SK-N-SH (cell line): ENCODE measurements around the gene PROKR1. TPM values are rescaled to one million over a fixed set of nuclear protein-coding genes. Genes with fewer than 3 reads are reported as not detected.

Source experiments
- CTCF ChIA-PET: fragments of 300-600, 350-600 bp; formaldehyde crosslinking; extraction: SDS; loops from one replicate; lab custom pipeline; 2021; lab: Yijun Ruan, JAX
- POLR2A ChIA-PET: fragments of 350-600 bp; sonication (Branson Sonifier 250); formaldehyde crosslinking; extraction: SDS; loops from one replicate; lab custom pipeline; 2020; ENCODE audit warnings: antibody characterized with exemption, inconsistent platforms; lab: Yijun Ruan, JAX
- DNase-seq: peaks from one replicate; pipeline ENCODE4 v3.0.0; 2012
- H2AFZ ChIP-seq: fragments of 200-600 bp; sonication (generic); 2 replicates; pipeline ENCODE4 v1.8.1; 2016; ENCODE audit warnings: antibody characterized with exemption, mild to moderate bottlenecking, low read depth
- H3F3A ChIP-seq: fragments of 200-600 bp; sonication (generic); replicated peaks from 2 replicates; pipeline ENCODE3; 2016; ENCODE audit warnings: antibody characterized with exemption, mild to moderate bottlenecking; ENCODE audit not compliant: insufficient read depth
- H3K27ac ChIP-seq, 2 experiments: fragments of 200-500 bp in 1 of 2; fragments of 200-600 bp in 1 of 2; sonication (Bioruptor generic) in 1 of 2; sonication (generic), shearing (Covaris generic) in 1 of 2; 2 replicates each; pipeline versions ENCODE4 v1.5.1 to v1.6.1; 2014 to 2016; ENCODE audit warnings: low read depth in 2 of 2, inconsistent platforms in 1 of 2, low read length in 1 of 2, mild to moderate bottlenecking in 1 of 2, mixed read lengths in 1 of 2
- H3K27me3 ChIP-seq: fragments of 200-600 bp; sonication (generic), shearing (Covaris generic); 2 replicates; pipeline ENCODE4 v1.6.1; 2016; ENCODE audit warnings: mixed run types; ENCODE audit not compliant: insufficient read depth
- H3K36me3 ChIP-seq, 2 experiments: fragments of 200-500 bp in 1 of 2; fragments of 200-600 bp in 1 of 2; sonication (Bioruptor generic) in 1 of 2; sonication (generic) in 1 of 2; replicated peaks in 1 of 2; 2 replicates each; pipeline versions ENCODE3 to v1.5.1; 2014 to 2016; ENCODE audit warnings: low read length in 1 of 2, mild to moderate bottlenecking in 1 of 2; ENCODE audit not compliant: insufficient read depth in 2 of 2, control insufficient read depth in 1 of 2
- H3K4me1 ChIP-seq, 2 experiments: fragments of 200-500 bp in 1 of 2; fragments of 200-600 bp in 1 of 2; sonication (Bioruptor generic) in 1 of 2; sonication (generic), shearing (Covaris generic) in 1 of 2; 2 replicates each; pipeline versions ENCODE4 v1.5.1 to v1.6.1; 2014 to 2016; ENCODE audit warnings: low read depth in 1 of 2, low read length in 1 of 2, mixed run types in 1 of 2; ENCODE audit not compliant: insufficient read depth in 2 of 2, control insufficient read depth in 1 of 2
- H3K4me2 ChIP-seq: fragments of 200-600 bp; sonication (generic), shearing (Covaris generic); 2 replicates; pipeline ENCODE4 v1.6.1; 2017; ENCODE audit warnings: mixed run types
- H3K4me3 ChIP-seq, 2 experiments: fragments of 200-500 bp in 1 of 2; fragments of 200-600 bp in 1 of 2; sonication (Bioruptor generic) in 1 of 2; sonication (generic), shearing (Covaris generic) in 1 of 2; 2 replicates each; pipeline versions ENCODE4 v1.5.1 to v1.8.1; 2014 to 2016; ENCODE audit warnings: low read depth in 2 of 2, inconsistent platforms in 1 of 2, low read length in 1 of 2, mild to moderate bottlenecking in 1 of 2, mixed read lengths in 1 of 2, moderate library complexity in 1 of 2
- H3K79me2 ChIP-seq: fragments of 200-600 bp; sonication (generic); 2 replicates; pipeline ENCODE4 v1.8.1; 2017; ENCODE audit warnings: mild to moderate bottlenecking; ENCODE audit not compliant: insufficient read depth
- H3K9ac ChIP-seq: fragments of 200-600 bp; sonication (generic); 2 replicates; pipeline ENCODE4 v1.6.1; 2017; ENCODE audit warnings: mixed run types
- H3K9me2 ChIP-seq: fragments of 200-600 bp; sonication (generic); 2 replicates; pipeline ENCODE4 v1.6.1; 2017; ENCODE audit warnings: mixed run types
- H3K9me3 ChIP-seq: fragments of 200-600 bp; sonication (generic); 2 replicates; pipeline ENCODE4 v1.6.1; 2017; ENCODE audit warnings: mixed run types, mild to moderate bottlenecking, moderate library complexity
- H4K20me1 ChIP-seq: fragments of 200-600 bp; sonication (generic); 2 replicates; pipeline ENCODE4 v1.6.1; 2017; ENCODE audit warnings: mild to moderate bottlenecking, mixed run types; ENCODE audit not compliant: insufficient read depth
- ELF1 ChIP-seq: IDR thresholded peaks from 2 replicates; pipeline ENCODE4 v1.4.0; 2012
- EP300 ChIP-seq, 2 experiments: IDR thresholded peaks; 2 replicates each; pipeline versions ENCODE4 v1.4.0 to v1.6.1; 2012; ENCODE audit warnings: borderline replicate concordance in 1 of 2, low read depth in 1 of 2, low read length in 1 of 2
- FOXJ3 ChIP-seq: sonication (generic); formaldehyde crosslinking; IDR thresholded peaks from 2 replicates; pipeline ENCODE4 v1.5.1; 2020; ENCODE audit warnings: mild to moderate bottlenecking, missing genetic modification reagents
- GABPA ChIP-seq: IDR thresholded peaks from 2 replicates; pipeline ENCODE4 v1.4.0; 2012; ENCODE audit warnings: low read depth, mild to moderate bottlenecking
- GATA2 ChIP-seq: sonication (generic); formaldehyde crosslinking; IDR thresholded peaks from 2 replicates; pipeline ENCODE4 v1.5.0; 2020; ENCODE audit warnings: mild to moderate bottlenecking, missing genetic modification reagents
- IRF3 ChIP-seq: fragments of 150-350 bp; IDR thresholded peaks from 2 replicates; pipeline ENCODE4 v1.6.1; 2016; ENCODE audit warnings: mild to moderate bottlenecking, low read depth, low read length
- JUND ChIP-seq: IDR thresholded peaks from 2 replicates; pipeline ENCODE4 v1.4.0; 2012
- NRF1 ChIP-seq: IDR thresholded peaks from 2 replicates; pipeline ENCODE4 v1.6.1; 2012; ENCODE audit warnings: low read depth, mild to moderate bottlenecking, low read length
- PBX3 ChIP-seq: IDR thresholded peaks from 2 replicates; pipeline ENCODE4; 2012
- RCOR1 ChIP-seq: fragments of 150-350 bp; IDR thresholded peaks from 2 replicates; pipeline ENCODE4 v1.6.1; 2017; ENCODE audit warnings: antibody characterized with exemption, low read length
- RFX5 ChIP-seq: IDR thresholded peaks from 2 replicates; pipeline ENCODE4 v1.6.1; 2012; ENCODE audit warnings: mild to moderate bottlenecking, improper control_type of control experiment, low read length
- SIN3A ChIP-seq: IDR thresholded peaks from 2 replicates; pipeline ENCODE4 v1.6.1; 2012; ENCODE audit warnings: low read depth, mild to moderate bottlenecking, low read length, moderate library complexity, borderline replicate concordance
- SMC3 ChIP-seq: IDR thresholded peaks from 2 replicates; pipeline ENCODE4 v1.6.1; 2012; ENCODE audit warnings: low read depth, low read length, improper control_type of control experiment
- TAF1 ChIP-seq: IDR thresholded peaks from 2 replicates; pipeline ENCODE4 v1.6.1; 2012; ENCODE audit warnings: low read depth, mild to moderate bottlenecking, low read length, moderate library complexity, borderline replicate concordance
- TCF12 ChIP-seq: IDR thresholded peaks from 2 replicates; pipeline ENCODE4 v1.4.0; 2012
- USF1 ChIP-seq: IDR thresholded peaks from 2 replicates; pipeline ENCODE4 v1.4.0; 2012; ENCODE audit warnings: low read depth, borderline replicate concordance
- ZBTB33 ChIP-seq: IDR thresholded peaks from 2 replicates; pipeline ENCODE4 v1.4.0; 2012; ENCODE audit warnings: low read depth, borderline replicate concordance
- WGBS: methylation state at CpG from one replicate; pipeline ENCODE4 v1.1.6; 2017; ENCODE audit warnings: low lambda C conversion rate; 5-methylcytosine and 5-hydroxymethylcytosine counted together
- polyA plus RNA-seq, 3 experiments: library from polyadenylated mRNA; depleted of rRNA; stranded (reverse); fragments of >200 nt; gene quantifications; 2 replicates each; pipeline ENCODE4 v1.2.3, GENCODE V29; 2012

The PROKR1 gene
- polyA plus RNA-seq, 1 of the 3 experiments (the other 2 are of a cell fraction): not detected

GRCh38 chr2:68695971-68696370, 52.6 kb downstream of the PROKR1 start (continued):
- TF ChIP-seq ZBTB33 (no peak), USF1 (no peak), TAF1 (no peak), PBX3 (no peak), ELF1 (no peak), TCF12 (no peak)

- no peaks in the 10 kb centered on the region for H4K20me1 ChIP-seq
- no peaks in the 10 kb centered on the region; the same call in 1 of the 2 replicates for H3K9me3 ChIP-seq
- H3K27me3 ChIP-seq: no peaks in the 10 kb centered on the region
- H2AFZ ChIP-seq: no peak overlapping the region
- WGBS: 17% methylated on average over 2 of the region's 2 CpGs
- no peak overlapping the region for H3K27ac ChIP-seq
- ChIA-PET CTCF (interaction anchor here (1.1 to 2.1 kb wide), 4 partner anchors 12 to 233 kb away, joined by 3 to 8 read pairs (median 5); no protein-coding TSS in a partner anchor), POLR2A (no interaction called here)
- H3K9ac ChIP-seq: no peak overlapping the region
- DNase-seq: no peak
- peaks cover 0 to 10% of the 10 kb centered on the region in 2 experiments; a peak in 3 of 4 replicates for H3K4me1 ChIP-seq
- H3K4me3 ChIP-seq: no peak overlapping the region
- no peaks in the 10 kb centered on the region for H3K9me2 ChIP-seq
- no peaks in the 10 kb centered on the region for H3K79me2 ChIP-seq
- TF ChIP-seq EP300 (IDR thresholded peaks at IDR 0.05; ENCODE audit: borderline replicate concordance in 1 of 2, low read depth in 1 of 2, low read length in 1 of 2) (no peak), GATA2 (CRISPR knock-in tag) (no peak), USF1 (no peak), RFX5 (no peak), IRF3 (no peak), NRF1 (no peak), GABPA (no peak), FOXJ3 (CRISPR knock-in tag) (no peak), JUND (no peak), RCOR1 (no peak), SMC3 (no peak), SIN3A (no peak)
- TF ChIP-seq, all 33 proteins: peak for 0
- Histone ChIP-seq H3F3A (no peaks in the 10 kb centered on the region), H3K4me2 (no peak overlapping the region), H3K36me3 (no peaks in the 10 kb centered on the region)
Observed at GRCh38 chr2:68696554-68696953, 53.2 kb downstream of the PROKR1 start.
